ENCODE data around the gene IFNGR1.

The IFNGR1 gene

GRCh38 chr6:137156650-137157049, 62.5 kb downstream of the IFNGR1 start:
- DNase-seq (ENCODE audit: low spot score) (no peak), FAIRE-seq (no peak)

- DNase-seq (ENCODE audit: low spot score): peak; percentile 63
- FAIRE-seq: no peak
These were observed 63.4 kb downstream of the IFNGR1 start for GRCh38 chr6:137155830-137156229.

GRCh38 chr6:137150072-137150471, 69.1 kb downstream of the IFNGR1 start:
- FAIRE-seq (no peak), DNase-seq (ENCODE audit: low spot score) (no peak)

- DNase-seq (ENCODE audit: low spot score) (no peak), FAIRE-seq (no peak)
These were observed 70.2 kb downstream of the IFNGR1 start for GRCh38 chr6:137149035-137149393.

- no peak for DNase-seq (ENCODE audit: low spot score)
- FAIRE-seq: no peak
These were observed 70.7 kb downstream of the IFNGR1 start for GRCh38 chr6:137148306-137149034.
